HG02943 (cell line): ENCODE measurements around the gene HECA.
"Not testable (repeated sequence)": the region's sequence is repeated elsewhere in the genome, so short reads cannot be mapped to it uniquely, and the experiment has no call there.

Source experiments
- ATAC-seq: cut with Tn5 transposase; IDR thresholded peaks from one replicate; pipeline ENCODE4 v1.9.1; 2021; ENCODE audit warnings: mild to moderate bottlenecking, low read depth, moderate library complexity; ENCODE audit not compliant: unreplicated experiment

The HECA gene

DNA sequence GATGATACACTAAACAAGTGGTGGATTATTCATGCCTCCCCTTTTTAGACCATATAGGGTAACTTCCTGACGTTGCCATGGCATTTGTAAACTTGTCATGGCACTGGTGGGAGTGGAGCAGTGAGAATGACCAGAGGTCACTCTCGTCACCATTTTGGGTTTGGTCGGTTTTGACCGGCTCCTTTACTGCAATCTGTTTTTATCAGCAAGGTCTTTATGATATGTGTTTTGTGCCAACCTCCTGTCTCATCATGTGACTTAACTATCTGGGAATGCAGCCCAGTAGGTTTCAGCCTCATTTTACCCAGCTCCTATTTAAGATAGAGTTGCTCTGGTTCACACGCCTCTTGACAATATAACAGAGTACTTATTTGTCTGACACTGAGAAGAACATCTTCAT lies 22.2 kb downstream of the HECA start:
- ATAC-seq: not testable (repeated sequence)

DNA sequence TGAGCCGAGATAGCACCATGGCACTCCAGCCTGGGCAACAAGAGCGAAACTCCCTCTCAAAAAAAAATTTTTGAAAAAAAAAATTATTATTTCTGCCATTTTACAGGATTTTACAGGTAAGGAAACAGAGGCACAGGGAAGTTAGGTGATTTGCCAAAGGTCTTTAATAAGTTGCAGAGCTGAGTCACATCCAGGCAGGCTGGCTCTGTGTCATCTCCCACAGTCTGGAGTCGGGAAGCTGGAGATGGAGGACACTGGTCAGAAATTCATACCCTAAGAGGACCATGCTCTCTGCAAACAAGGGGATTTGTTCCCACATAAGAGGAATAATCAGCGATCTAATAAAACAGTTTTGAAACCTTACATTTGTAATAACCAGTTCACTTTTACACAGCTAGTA lies 24.1 kb downstream of the HECA start:
- ATAC-seq: no peak

DNA sequence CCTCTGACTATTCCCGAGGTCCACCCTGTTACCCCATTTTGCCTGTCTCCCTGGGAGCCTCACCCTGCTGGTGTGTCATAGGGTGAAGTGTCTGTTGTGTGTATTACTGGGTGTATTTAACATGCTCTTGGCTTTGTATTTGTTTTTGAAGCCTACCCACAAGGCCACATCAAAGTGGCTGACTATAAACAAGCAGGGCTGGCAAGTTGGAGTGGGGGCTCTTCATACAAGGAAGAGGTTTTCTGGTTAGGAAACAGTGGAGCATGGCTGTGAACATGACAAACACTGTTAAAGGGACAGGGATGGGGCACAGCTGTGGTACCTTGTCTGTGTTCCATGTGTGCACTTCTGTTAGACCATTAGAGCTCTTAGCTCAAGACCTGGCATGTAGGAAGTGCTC lies 26.3 kb downstream of the HECA start:
- peak; percentile 33 for ATAC-seq

- peak; percentile 95 for ATAC-seq
Observed at GRCh38 chr6:139161817-139162284, 27.0 kb downstream of the HECA start.

- ATAC-seq: no peak
Observed at GRCh38 chr6:139164001-139164400, 29.1 kb downstream of the HECA start.

GRCh38 chr6:139165324-139165723 lies 30.4 kb downstream of the HECA start:
- ATAC-seq: no peak

DNA sequence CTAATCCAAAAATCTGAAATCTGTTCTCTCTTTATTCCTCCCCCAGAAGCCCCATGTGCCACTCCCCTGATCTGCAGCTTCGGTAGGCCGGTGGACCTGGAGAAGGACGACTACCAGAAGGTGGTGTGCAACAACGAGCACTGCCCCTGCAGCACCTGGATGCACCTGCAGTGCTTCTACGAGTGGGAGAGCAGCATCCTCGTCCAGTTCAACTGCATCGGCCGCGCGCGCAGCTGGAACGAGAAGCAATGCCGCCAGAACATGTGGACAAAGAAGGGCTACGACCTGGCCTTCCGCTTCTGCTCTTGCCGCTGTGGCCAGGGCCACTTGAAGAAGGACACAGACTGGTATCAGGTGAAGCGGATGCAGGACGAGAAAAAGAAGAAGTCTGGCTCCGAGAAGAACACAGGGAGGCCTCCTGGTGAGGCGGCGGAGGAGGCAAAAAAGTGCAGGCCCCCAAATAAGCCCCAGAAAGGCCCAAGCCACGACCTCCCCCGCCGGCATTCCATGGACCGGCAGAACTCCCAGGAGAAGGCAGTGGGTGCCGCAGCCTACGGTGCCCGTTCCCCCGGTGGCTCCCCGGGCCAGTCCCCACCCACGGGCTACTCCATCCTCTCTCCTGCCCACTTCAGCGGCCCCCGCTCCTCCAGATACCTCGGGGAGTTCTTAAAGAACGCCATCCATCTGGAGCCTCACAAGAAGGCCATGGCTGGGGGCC lies 31.5 kb downstream of the HECA start:
- no peak for ATAC-seq

DNA sequence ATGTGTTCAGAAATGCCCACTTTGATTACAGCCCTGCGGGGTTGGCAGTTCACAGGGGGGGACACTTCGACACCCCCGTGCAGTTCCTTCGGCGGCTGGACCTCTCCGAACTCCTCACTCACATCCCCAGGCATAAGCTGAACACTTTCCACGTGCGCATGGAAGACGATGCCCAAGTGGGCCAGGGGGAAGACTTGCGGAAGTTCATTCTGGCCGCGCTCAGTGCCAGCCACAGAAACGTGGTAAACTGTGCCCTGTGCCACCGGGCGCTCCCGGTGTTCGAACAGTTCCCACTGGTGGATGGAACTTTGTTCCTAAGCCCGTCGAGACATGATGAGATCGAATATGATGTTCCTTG lies 32.1 kb downstream of the HECA start:
- no peak for ATAC-seq

DNA sequence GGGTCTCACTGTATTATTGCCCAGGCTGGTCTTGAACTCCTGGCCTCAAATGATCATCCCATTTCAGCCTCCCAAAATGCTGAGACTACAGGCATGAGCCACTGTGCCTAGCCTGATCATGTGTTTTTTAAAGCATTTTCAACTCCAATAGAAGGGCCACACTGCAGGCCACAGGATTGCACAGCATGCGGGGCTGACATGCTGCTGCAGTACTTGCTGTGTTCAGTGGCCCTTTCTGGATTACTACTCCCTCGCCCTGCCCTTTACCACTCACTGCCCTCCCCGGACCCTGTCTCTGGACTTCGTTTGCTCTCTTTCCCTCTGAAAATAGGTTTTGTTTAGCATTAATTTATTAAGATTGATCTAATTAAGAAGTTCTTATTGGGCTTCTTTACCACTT lies 37.3 kb downstream of the HECA start:
- peak; percentile 38 for ATAC-seq

GRCh38 chr6:139172567-139172966 lies 37.7 kb downstream of the HECA start:
- peak; percentile 91 for ATAC-seq

DNA sequence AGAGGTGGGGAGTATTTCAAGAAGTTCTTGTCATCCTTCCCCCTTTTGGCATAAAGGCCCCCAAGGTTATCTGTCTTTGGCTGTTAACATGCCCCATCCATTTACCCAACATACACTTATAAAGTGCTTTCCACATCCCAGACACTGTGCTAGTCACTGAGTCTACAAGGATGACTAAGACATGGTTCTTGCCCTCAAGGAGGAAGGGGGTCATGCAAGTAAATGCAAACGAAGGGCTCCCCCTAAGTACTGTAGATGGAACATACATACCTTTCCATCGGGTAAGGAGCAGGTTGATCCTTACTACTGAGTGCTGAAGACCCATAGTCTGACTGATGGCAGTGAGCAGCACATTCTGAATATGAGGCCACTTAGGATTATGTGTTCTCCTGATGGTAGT lies 38.3 kb downstream of the HECA start:
- no peak for ATAC-seq

GRCh38 chr6:139173822-139174221 lies 38.9 kb downstream of the HECA start:
- ATAC-seq: no peak

- no peak for ATAC-seq
Observed at GRCh38 chr6:139174961-139175360, 40.1 kb downstream of the HECA start.

DNA sequence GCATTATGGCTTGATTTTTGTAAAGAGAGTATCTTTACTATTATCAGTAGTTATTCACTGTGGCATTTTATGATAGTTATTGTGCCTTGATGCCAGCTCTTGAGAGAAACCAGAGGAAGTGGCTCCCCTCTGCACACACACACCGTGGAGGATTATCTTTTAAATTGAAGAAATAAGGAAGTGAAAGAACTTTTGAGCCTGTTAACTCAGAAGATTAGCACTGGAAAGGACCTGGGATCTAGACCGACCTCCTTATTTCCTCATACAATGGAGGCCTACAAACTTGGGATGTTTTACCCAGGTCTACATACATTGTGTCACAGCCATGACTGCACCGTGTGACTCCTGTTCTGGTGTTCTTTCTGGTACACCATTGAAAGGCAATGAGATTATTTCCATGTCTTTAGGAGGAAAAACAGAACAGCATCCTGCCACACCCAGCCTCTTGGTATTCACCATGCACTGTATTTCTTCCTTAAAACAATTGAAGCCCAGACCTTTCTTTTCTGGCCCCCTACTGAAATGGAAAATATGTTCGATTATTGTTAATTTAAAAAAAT lies 40.6 kb downstream of the HECA start:
- no peak for ATAC-seq

DNA sequence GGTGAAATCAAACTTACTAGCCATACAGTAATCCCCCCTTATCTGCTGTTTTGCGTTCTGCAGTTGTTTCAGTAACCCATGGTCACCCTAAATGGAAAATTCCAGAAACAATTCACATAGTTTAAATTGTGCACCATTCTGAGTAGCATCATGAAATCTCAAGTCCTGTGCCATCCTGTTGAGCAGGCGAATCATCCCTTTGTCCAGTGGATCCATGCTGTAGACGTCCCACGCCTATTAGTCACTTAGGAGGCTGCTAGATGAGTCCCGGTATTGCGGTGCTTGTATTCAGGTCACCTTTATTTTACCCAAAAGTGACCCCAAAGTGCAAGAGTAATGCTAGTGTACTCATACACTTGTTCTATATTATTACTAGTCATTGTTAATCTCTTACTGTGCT lies 46.4 kb downstream of the HECA start:
- no peak for ATAC-seq

GRCh38 chr6:139184047-139184446 lies 49.2 kb downstream of the HECA start:
- no peak for ATAC-seq

DNA sequence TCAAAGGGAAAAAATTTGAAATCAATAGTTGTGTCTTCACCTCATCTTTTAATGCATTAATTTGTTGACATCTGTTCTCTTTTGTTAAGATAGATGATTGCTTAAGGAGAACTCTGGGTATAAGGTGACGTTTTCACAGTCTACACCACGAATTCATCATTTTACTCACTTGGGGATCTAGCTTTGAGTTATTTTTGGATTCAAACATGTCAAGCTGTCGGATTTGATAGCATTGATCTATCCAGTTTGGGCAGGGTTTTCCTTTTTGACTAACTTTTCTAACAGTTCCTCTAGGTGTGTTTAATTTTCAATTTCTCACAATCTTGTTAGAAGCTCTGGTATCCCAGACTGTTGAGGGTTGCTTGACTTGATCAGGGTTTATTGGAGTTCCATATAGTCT lies 49.6 kb downstream of the HECA start:
- no peak for ATAC-seq

- ATAC-seq: no peak
Observed at GRCh38 chr6:139186242-139186641, 51.4 kb downstream of the HECA start.

DNA sequence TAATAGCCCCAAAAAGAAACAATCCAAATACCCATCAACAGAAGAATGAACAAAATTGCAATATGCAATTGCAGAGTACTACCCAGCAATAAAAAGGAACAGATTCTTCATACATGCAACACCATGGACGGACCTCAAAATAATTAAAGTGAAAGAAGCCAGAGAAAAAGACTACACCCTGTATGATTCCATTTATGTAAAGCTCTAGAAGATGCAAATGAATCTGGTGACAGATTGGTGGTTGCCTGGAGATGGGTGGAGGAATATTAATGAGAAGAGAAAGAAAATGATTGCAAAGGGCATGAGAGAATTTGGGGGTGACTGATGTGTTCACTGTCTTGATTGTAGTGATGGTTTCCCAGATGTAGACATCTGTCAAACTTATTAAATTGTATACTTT lies 51.8 kb downstream of the HECA start:
- ATAC-seq: no peak

DNA sequence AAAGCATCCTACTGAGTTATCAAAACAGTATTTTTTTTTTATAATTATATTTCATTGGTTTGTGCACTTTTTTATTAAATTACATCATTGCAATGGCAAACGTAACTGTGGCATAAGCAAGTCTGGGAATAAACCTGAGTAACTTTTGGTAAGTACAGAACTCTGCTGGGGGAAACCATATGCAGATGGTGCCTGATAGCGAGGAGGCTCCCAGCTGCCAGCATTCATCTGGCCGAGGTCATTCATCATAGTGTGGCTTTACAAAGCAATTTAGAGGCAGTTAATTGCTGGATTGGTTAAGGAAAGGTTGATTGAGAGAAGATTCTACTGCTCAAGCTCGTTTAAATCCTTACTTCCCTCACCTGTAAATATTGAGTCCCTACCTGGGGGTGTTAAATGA lies 52.6 kb downstream of the HECA start:
- ATAC-seq: no peak

GRCh38 chr6:139189665-139190064 lies 54.8 kb downstream of the HECA start:
- ATAC-seq: no peak

DNA sequence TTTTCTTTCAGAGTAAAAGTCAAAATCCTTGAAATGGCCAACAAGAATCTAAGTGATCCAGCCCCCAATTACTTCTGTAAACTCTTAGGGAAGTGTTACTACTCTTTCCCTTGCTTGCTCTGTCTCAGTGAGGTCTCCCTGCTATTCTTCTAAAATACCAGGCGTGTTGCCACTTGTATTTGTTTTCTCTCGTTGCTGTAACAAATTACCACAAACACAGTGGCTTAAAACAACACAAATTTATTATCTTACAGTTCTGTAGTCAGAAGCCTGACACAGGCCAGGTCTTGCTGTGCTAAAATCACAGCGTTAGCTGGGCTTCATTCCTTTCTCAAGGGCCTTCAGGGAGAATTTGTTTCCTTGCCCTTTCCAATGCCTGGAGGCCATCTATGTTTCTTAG lies 59.9 kb downstream of the HECA start:
- ATAC-seq: no peak
